ENCODE data around the gene EPB41L3.
A peak's percentile ranks its signal among the peaks of the same experiment; 100 is the strongest.

Gene EPB41L3

GRCh38 chr18:5457462-5457957, 86.3 kb downstream of the EPB41L3 start:
- no peak for DNase-seq

DNA sequence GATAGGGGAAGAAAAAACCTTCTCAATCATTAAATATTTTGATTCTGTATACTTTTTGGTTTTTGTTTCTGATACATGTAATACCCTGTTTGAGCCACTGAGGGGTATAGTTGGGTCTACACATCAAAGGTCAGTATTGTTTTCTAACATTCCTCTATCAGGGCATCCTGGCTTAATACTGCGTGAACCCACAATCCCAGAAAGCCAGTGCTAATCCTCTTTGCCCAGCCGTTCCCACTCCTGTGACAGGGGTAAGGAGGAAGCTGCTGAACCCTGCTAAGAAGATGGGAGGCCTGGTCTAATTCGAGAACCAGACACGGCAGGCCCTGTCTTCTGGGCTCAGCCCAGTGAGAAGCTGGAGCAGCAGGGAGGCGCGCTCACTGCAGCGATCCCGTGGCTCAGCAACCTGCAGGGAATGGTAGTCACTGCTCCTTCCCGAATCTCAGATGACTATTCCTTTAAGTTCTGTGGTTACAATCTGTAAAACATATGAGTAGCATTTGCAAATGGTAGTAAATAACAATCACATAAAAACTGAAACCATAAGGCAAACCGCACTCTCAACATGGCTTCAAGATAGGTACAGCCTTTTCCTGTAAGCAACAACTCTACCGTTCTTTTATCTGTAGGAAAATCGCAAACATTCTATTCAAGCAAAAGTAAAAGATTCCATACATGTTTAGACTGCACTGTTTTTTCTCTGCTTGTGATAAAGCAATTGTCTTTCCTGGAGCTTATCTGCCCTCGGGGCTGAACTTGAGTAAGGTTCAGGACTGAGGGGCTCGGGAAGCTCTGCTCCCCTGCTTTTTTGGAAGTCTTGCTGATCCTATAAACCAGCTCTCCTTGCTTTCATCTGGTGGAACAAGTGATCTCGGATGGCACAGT, 87.0 kb downstream of the EPB41L3 start:
- intact Hi-C loops (cut with DNase I): loop anchor here (10.0 kb wide), 1 partner anchor 88 kb away; the partner anchor contains the start of gene EPB41L3
- DNase-seq: peak in 7 of 10 donors; percentile 32 to 90 (median 39)

More at GRCh38 chr18:5457462-5457957, 86.3 kb downstream of the EPB41L3 start:
- intact Hi-C loops (cut with DNase I): loop anchor here (10.0 kb wide), 1 partner anchor 87 kb away; the partner anchor contains the start of gene EPB41L3

GRCh38 chr18:5455674-5456073, 88.1 kb downstream of the EPB41L3 start:
- intact Hi-C loops (cut with DNase I): loop anchor here (10.0 kb wide), 1 partner anchor 89 kb away; the partner anchor contains the start of gene EPB41L3
- no peak for DNase-seq

DNA sequence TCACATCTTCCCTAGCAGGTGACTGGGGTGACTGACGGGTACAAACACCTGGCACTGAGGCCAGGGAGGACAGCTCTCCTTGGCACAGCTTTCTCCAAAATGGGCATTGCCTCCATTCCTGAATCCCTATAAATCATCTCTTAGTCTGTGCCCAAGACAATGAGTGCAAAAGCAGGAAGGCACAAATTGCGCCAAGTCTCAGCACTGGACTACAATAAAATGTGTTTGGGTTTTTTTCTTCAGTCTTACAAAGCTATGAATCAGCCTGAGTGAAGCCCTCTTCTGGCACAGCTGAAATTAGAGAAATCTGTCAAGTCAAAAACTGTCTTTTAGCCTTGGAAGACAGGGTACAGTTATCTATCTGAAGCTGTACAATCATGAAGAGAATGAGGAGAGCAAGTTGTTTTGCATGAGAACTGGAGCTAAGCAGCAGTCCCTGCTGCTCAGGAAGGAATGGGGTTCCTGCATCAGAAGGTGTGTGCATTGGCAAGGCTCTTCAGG, 90.8 kb downstream of the EPB41L3 start:
- DNase-seq: no peak
- intact Hi-C loops (cut with DNase I): loop anchor here (10.0 kb wide), 1 partner anchor 92 kb away; the partner anchor contains the start of gene EPB41L3

DNA sequence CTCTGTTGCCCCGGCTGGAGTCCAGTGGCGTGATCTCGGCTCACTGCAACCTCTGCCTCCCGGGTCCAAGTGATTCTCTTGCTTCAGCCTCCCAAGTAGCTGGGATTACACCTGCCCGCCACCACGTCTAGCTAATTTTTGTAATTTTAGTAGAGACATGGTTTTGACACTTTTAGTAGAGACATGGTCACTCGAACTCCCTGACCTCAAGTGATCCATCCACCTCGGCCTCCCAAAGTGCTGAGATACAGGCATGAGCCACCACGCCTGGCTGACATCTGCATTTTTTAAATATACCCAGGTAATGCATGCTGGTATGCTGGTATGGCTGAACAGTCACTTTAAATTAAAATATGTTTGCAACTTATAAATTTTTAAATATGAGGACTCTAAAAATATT, 91.9 kb downstream of the EPB41L3 start:
- no peak for DNase-seq
- intact Hi-C loops (cut with DNase I): loop anchor here (10.0 kb wide), 1 partner anchor 93 kb away; the partner anchor contains the start of gene EPB41L3

DNA sequence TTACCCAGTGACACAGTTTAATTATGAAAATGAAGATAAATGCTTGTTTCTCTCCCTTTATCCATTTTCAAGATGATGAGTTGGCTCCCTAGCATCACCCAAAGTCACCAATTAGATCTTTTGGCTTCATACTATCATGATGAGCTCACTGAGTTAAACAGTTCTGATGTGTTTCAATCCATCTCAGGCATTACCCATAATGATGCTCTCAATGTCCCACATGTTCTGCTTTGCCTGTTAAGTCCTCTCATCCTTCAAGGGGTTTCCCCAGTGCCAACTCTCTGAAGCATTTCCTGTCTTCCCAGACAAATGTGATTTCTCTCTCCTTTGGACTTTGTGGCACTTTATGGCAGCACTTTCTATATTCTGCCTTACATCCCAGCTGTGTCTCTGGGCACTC, 92.6 kb downstream of the EPB41L3 start:
- intact Hi-C loops (cut with DNase I): loop anchor here (10.0 kb wide), 1 partner anchor 94 kb away; the partner anchor contains the start of gene EPB41L3
- DNase-seq: no peak

DNA sequence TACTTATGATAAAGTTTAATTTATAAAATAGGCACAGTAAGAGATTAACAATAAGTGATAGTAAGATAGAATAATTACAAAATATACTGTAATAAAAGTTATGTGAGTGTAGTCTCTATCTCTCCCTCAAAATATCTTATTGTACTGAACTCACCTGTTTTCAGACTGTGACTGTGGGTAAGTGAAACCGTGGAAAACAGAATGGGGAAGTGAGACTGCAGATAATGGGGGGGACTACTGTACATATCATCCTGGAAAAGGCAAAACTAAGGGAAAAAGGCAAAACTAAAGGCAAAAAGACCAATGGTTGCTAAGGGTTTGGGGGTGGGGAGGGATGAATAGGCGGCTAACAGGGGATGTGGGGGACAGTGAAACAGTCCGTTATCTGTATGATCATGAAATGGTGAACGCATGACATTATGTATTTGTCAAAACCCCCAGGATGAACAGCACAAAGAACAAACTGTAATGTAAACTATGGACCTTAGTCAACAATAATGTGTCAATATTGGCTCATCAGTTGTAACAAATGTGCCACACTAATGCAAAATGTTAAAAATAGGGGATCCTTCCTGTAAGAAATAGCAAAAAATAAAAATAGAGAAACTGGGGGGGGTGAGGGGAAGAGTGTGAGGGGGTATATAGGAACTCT, 93.8 kb downstream of the EPB41L3 start:
- intact Hi-C loops (cut with DNase I): loop anchor here (10.0 kb wide), 1 partner anchor 95 kb away; the partner anchor contains the start of gene EPB41L3
- no peak for DNase-seq

- intact Hi-C loops (cut with DNase I): no loop called here
- DNase-seq: no peak
These were observed 96.4 kb downstream of the EPB41L3 start for GRCh38 chr18:5447442-5447841.

DNA sequence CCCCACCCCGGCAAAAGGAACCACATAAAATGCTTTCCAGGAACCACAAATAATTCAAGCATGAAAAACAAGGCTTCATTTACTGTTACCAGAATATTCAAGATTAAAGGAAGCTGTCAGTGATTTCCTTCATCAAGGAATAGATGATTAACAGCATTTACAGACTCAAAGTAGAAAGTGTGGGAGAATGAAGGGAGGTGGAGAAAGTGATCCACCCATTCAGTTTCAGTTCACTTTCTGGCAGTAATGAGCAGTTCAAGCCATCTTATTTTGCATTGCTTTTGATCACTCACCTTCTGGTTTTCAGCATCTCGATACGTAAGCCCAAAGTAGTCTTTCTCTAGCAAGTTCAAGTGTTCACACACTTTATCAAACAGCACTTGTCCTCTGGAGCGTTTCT, 99.0 kb downstream of the EPB41L3 start:
- intact Hi-C loops (cut with DNase I): no loop called here
- DNase-seq: no peak

DNA sequence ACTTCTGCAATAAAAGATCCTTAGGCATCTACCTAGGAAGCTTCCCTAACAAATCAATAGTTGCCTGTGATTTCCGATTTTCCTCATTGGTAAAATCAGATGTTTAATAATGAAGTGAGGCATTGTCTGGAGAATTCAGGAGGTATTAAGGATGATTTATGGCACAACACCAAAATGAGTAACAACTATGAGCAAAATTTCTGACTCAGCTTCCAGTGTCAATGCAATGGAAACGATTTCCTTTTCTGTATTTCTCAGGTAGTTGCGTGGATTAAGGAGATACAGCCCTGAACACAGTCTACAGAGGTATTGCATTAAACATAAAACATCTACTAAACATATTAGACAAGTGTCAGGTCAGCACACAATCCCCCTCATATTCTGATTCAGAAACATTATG, 99.5 kb downstream of the EPB41L3 start:
- intact Hi-C loops (cut with DNase I): no loop called here
- DNase-seq: no peak

DNA sequence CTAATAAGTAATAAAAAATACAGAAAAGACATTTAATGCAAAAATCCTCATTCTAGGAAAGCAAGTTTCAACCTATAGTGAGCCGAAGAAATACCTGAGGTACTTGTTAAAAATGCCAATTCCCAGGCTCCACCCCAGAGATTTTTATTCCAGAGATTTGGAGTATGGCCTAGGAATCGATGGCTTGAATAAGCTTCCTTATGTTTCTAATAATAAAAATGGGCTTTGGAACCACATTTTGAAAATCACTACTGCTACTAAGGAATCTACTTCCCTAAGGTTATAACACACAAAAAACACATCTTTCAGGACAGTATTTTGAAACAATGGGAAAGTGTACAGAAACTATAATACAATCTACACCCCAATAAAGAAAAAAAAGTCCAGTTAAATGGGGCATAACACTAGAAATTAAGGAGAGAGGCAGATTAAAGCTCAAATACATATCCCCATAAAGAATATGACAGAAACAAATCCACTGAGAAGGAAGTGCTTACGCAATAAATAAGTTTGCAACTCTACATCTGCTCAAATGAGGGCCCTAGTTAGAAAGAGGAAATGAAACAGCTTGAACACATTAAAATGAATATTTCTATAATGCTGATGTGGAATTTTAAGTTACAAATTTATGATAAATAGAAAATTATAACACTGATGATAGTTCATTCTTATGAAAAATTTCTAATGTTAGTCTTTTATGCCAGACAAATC, 103.7 kb downstream of the EPB41L3 start:
- no peak for DNase-seq
- intact Hi-C loops (cut with DNase I): no loop called here

DNA sequence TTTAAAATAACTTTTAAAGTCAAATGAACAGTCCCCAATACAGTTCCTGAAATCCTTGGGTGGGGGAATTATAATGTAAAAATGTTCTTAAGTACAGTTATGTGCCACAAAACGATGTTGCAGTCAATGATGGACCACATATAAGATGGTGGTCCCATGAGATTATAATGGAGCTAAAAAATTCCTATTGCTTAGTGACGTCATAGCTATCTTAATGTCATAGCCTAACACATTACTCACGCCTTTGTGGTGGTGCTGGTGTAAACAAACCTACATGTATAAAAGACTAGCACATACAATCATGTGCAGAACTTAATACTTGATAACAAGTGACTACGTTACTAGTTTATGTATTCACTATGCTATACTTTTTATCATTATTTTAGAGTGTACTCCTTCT, 109.4 kb downstream of the EPB41L3 start:
- intact Hi-C loops (cut with DNase I): no loop called here
- no peak for DNase-seq

DNA sequence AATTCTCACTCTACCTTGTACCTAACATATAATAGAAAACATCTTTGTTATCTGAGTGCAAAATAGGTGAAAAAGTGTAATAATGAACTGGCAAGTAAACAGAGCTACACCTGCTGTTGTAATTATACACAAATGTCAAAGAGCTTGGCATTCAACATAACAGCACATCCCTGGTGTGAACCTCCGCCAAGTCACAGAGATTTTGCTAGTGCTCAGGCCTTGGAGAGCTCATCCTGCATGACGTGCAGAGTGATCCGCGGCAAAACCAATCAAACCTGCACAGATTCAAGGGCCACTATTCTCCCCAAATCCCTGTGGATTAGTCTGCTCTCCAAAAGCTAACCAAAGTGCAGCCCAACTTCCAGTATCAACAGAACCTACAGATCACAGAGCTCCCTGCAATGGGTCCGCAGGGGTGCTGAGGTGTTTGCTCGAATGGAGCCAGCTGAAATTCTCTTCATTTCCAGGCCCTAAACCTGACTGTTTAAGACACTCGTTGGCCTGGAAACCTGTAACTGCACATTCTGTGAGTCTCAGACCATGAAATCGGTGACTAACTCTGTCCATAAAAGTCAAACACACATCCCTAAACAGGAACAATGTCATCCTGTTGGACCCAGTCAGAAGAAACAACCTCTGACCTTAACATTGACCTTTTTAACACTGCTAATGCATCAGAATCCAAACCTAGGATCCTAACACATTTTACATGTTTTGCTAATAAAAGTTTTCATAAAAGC, 111.8 kb downstream of the EPB41L3 start:
- DNase-seq: no peak
- intact Hi-C loops (cut with DNase I): no loop called here

GRCh38 chr18:5430131-5430530, 113.7 kb downstream of the EPB41L3 start:
- intact Hi-C loops (cut with DNase I): no loop called here
- no peak for DNase-seq

- intact Hi-C loops (cut with DNase I): loop anchor here (5.0 kb wide), 1 partner anchor 113 kb away; the partner anchor contains the start of gene EPB41L3
- no peak for DNase-seq
These were observed 114.1 kb downstream of the EPB41L3 start for GRCh38 chr18:5429681-5430080.

DNA sequence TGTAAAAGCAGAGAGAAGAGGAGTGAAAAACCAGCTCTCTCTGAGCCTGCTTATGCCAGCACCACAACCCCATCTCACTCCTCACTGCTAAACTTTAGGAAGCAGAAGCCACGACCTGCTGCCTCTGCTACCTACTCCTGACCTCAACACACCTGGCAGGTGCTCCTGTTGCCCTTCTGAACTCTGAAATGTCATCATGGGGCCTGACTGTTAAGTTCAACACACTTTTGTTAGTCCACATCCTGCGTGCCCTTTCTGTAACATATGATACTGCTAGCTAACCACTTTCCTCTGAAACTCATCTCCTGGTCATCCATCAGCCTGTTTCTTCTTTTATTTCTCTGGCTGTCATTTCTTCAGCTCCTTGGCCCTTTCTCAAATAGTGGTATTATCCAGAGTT, 118.1 kb downstream of the EPB41L3 start:
- intact Hi-C loops (cut with DNase I): loop anchor here (5.0 kb wide), 1 partner anchor 117 kb away; the partner anchor contains the start of gene EPB41L3

GRCh38 chr18:5424903-5425664, 118.7 kb downstream of the EPB41L3 start:
- intact Hi-C loops (cut with DNase I): loop anchor here (5.0 kb wide), 2 partner anchors 117 to 188 kb away; partner anchors contain the start of gene EPB41L3
- no peak for DNase-seq

More for the DNA sequence above, 118.1 kb downstream of the EPB41L3 start:
- no peak for DNase-seq

DNA sequence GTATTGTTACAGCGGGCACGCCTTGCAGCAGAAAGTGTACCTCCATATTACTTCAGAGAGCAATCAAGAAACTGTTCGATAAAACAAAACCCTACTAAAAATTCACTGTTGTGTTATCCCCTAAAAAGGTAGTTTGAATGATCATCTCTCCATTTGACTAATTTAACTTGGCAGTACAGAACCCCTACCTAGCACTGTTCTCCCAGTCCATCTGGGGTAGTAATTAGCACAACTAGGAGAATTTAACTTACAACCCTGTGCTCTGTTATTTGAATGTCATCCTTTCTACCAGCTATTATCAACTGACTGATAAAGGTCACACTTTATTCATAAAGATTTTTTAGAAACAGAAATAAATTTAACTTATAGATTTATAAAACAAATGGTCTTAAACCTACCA, 121.2 kb downstream of the EPB41L3 start:
- intact Hi-C loops (cut with DNase I): loop anchor here (5.0 kb wide), 1 partner anchor 185 kb away; no protein-coding TSS in a partner anchor
- DNase-seq: no peak
